HEK293T (cell line): Measurements from ENCODE around the gene SLC35A4.

Experiments
- ARNT ChIP-seq: fragments of 450-650 bp; IDR thresholded peaks from 2 replicates; pipeline ENCODE4 v1.6.1; 2017; ENCODE audit warnings: mild to moderate bottlenecking
- CTBP1 ChIP-seq: fragments of 450-650 bp; IDR thresholded peaks from 2 replicates; pipeline ENCODE4 v1.6.1; 2016; ENCODE audit warnings: borderline replicate concordance
- ELF4 ChIP-seq: fragments of 450-650 bp; IDR thresholded peaks from 2 replicates; pipeline ENCODE4 v1.6.1; 2017; ENCODE audit warnings: antibody characterized with exemption
- FOXK2 ChIP-seq: fragments of 450-650 bp; IDR thresholded peaks from 2 replicates; pipeline ENCODE4 v1.6.1; 2016; ENCODE audit warnings: mild to moderate bottlenecking
- HDGF ChIP-seq: fragments of 450-650 bp; IDR thresholded peaks from 2 replicates; pipeline ENCODE4 v1.6.1; 2017; ENCODE audit warnings: antibody characterized with exemption, borderline replicate concordance
- L3MBTL2 ChIP-seq: fragments of 450-650 bp; conservative IDR thresholded peaks from 2 replicates; pipeline ENCODE4 v1.6.1; 2016; ENCODE audit warnings: mild to moderate bottlenecking
- NFRKB ChIP-seq: fragments of 450-650 bp; IDR thresholded peaks from 2 replicates; pipeline ENCODE4 v1.6.1; 2016; ENCODE audit warnings: mild to moderate bottlenecking, moderate library complexity
- SP1 ChIP-seq: fragments of 450-650 bp; IDR thresholded peaks from 2 replicates; pipeline ENCODE4 v1.6.1; 2017
- TARDBP ChIP-seq: fragments of 450-650 bp; IDR thresholded peaks from 2 replicates; pipeline ENCODE4 v1.6.1; 2016

DNA sequence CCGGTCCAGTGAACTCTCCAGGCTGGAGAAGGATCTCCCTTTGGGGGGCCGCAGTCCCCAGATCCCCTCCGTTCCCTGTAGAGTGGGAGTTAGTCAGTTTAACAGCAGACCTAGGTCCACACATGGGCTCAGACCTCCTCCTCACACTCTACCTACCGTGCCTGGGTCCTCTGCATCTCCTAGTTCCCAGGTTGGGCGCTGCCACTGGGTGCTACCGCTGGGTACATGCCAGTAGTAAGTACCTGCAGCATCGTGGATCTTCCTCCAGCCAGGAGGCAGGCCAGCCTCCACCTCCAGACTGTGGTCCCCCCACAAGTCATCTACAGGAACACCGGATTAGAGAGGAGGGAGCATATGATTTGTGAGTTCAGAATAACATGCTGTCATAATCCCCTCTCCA lies 1.0 kb upstream of the SLC35A4 start:
- no peak for TF ChIP-seq L3MBTL2
- TF ChIP-seq NFRKB = no peak
- TF ChIP-seq ARNT = no peak
- TF ChIP-seq TARDBP = no peak
- TF ChIP-seq SP1 = no peak
- no peak for TF ChIP-seq ELF4
- no peak for TF ChIP-seq FOXK2
- TF ChIP-seq CTBP1 = no peak
- TF ChIP-seq HDGF = no peak
